ENCODE results near the gene RPS6KB2. TPM values are rescaled to one million over a fixed set of nuclear protein-coding genes. Genes with fewer than 3 reads are reported as not detected.
A peak's percentile ranks its signal among the peaks of the same experiment; 100 is the strongest.

RPS6KB2 gene
- total RNA-seq, 2 donors from 2014 or later, result 64.3 to 68.8 TPM

DNA sequence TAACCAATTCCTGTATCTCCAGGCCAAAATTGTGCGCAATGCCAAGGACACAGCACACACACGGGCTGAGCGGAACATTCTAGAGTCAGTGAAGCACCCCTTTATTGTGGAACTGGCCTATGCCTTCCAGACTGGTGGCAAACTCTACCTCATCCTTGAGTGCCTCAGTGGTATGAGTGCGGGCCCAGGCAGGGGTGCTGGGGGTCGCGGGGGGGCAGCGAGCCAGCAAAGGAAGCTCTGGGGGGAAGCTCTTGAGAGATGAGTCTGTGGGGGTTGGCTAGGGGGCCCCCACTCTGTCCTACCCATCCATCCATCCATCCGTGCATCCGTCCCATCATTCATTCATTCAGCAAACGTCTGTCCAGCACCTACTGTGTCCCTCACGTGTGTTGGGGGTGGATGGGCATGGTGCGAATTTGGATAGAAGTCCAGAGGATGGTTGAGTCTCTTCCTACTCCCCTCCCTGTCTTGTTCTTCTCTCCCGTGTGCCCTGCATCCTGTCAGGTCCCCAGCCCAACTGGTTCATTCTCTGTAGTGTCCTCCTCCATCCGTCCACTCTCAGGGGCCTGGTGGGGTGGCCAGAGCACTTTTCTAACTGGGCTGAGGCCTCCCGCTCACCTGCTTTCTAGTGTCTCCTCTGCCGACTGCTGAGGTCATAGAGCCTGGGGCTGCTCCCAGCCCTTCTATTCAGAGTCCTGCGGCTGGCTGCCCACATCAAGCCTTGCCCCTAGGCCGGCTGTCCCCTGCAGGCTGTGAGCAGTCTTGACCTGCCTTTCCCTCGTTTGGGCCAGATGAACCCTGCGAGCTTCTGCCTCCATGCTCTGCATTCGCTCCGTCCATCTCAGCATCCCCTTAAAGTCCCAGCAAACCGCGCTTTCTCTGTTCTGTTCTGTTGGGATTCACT is 3.3 kb downstream of the RPS6KB2 start:
- ATAC-seq, result no peak
- peaks cover 14 to 33% of the 10 kb centered on the region in 2 donors for H3K36me3 Mint-ChIP-seq

DNA sequence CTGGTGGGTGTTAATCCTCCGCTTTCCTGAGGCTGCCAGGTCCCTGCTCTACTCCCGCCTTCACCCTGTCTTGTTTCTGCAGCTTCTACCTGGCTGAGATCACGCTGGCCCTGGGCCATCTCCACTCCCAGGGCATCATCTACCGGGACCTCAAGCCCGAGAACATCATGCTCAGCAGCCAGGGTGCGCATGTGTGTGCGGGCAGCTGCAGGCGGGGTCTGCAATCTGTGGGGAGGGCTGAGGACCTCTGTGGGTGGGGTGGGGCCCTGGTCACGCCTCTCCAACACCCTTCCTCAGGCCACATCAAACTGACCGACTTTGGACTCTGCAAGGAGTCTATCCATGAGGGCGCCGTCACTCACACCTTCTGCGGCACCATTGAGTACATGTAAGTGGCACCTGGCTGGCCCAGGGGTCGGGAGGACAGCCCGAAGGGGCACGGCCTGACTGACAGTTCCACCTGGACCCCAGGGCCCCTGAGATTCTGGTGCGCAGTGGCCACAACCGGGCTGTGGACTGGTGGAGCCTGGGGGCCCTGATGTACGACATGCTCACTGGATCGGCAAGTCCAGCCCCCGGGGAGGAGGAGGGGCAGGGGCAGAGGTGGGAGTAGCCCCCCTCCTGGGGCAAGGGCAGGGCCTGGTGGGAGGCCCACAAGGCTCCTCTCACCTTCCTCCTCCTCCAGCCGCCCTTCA is 4.5 kb downstream of the RPS6KB2 start:
- ATAC-seq (no peak), DNase-seq (ENCODE audit: low spot score in 2 of 2) (no peak)
- Mint-ChIP-seq H3K36me3 (peaks cover 22 to 39% of the 10 kb centered on the region in 2 donors), H3K27ac (peak overlapping the region; percentile 7 to 90), H3K9me3 (no peaks in the 10 kb centered on the region)

More for the DNA sequence above, 3.3 kb downstream of the RPS6KB2 start:
- DNase-seq (ENCODE audit: low spot score in 2 of 2), result no peak
- Mint-ChIP-seq H3K27ac (peak overlapping the region; percentile 32 to 90), H3K9me3 (no peaks in the 10 kb centered on the region)

DNA sequence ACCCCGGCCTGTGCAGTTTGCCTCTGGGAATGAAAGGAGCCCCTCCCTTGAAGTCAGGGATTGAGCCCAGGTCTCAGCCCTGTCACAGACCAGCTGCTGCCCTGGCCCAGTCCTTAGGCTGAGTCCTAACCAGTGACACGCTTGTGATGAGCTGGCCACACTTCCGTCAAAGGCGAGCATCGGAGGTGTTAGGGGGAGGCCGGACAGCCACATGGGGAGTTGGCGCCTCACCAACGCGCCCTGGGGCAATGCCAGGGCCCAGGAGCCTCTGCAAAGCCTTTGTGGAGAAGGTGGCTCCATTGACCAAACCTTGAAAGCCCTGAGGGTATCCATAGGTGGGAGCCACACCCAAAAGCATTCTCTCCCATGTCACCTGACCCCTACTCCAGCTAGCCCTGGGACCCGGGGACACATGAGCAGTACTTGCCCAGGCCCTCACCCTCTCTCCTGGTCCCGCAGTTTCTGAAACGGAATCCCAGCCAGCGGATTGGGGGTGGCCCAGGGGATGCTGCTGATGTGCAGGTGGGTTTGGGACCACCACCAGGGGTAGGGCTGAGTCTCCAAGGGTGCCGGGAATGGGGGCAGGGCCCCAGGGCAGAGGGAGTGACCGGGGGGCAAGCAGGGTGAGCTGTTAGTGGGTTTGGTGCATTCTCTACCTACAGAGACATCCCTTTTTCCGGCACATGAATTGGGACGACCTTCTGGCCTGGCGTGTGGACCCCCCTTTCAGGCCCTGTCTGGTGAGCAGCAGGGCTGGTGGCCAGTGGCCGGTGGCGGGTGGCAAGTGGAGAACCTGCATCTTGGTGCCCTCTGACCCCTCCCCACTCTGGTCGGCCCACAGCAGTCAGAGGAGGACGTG is 5.5 kb downstream of the RPS6KB2 start:
- peaks cover 32 to 38% of the 10 kb centered on the region in 2 donors for H3K36me3 Mint-ChIP-seq
- peak overlapping the region; percentile 86 to 90 for H3K27ac Mint-ChIP-seq
- peak in 1 of 2 donors; percentile 17 for ATAC-seq
- no peak for DNase-seq (ENCODE audit: low spot score in 2 of 2)
- no peaks in the 10 kb centered on the region for H3K9me3 Mint-ChIP-seq

GRCh38 chr11:67434395-67434881 is 6.1 kb downstream of the RPS6KB2 start:
- ATAC-seq (peak in 1 of 2 donors; percentile 8), DNase-seq (ENCODE audit: low spot score in 2 of 2) (peak in 1 of 2 donors; percentile 17)
- peaks cover 39 to 43% of the 10 kb centered on the region in 2 donors for H3K36me3 Mint-ChIP-seq
- peak overlapping the region; percentile 86 to 90 for H3K27ac Mint-ChIP-seq
- H3K9me3 Mint-ChIP-seq, result no peaks in the 10 kb centered on the region

GRCh38 chr11:67435031-67435726 is 6.9 kb downstream of the RPS6KB2 start:
- H3K27ac Mint-ChIP-seq, result peak overlapping the region; percentile 84 to 90
- no peak for ATAC-seq
- peaks cover 46 to 50% of the 10 kb centered on the region in 2 donors for H3K36me3 Mint-ChIP-seq
- no peak for DNase-seq (ENCODE audit: low spot score in 2 of 2)
- H3K9me3 Mint-ChIP-seq, result no peaks in the 10 kb centered on the region

DNA sequence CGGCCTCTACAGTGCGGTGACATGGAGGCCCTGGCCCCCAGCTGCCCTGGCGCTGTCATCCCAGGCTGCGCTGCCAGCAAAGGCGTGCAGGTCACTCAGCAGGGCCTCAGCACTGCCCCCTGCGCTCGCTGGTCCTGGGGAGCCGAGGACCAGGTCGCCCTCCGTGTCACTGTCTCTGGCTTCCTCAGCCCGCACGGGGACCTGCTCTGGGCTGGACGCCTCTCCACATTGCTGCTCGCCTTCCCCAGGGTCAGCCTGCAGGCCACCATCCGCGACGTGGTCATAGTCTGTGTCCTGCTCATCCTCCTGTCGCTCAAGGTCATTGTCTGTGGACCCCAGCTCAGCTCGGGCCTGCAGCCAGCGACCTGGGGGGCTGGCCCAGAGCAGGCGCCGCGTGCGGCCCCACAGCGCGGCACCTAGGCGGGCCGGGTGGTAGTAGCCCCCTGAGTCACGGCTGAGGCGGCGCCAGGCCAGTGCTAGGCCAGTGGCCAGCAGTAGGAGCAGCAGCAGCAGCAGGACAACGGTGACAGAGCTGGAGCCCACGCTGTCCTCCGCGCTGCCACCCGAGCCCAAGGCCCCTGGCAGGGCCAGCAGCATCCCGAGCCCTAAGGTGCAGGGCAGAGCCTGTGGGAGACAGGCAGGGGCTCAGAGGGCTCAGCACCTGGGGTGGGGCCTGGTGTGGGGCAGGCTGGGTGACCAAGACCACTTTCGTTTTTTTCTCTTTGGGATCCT is 7.6 kb downstream of the RPS6KB2 start:
- H3K36me3 Mint-ChIP-seq, result peaks cover 47 to 51% of the 10 kb centered on the region in 2 donors
- no peaks in the 10 kb centered on the region for H3K9me3 Mint-ChIP-seq
- ATAC-seq (peak in 1 of 2 donors; percentile 8), DNase-seq (ENCODE audit: low spot score in 2 of 2) (peak in 1 of 2 donors; percentile 63)
- peak overlapping the region; percentile 89 to 90 for H3K27ac Mint-ChIP-seq

DNA sequence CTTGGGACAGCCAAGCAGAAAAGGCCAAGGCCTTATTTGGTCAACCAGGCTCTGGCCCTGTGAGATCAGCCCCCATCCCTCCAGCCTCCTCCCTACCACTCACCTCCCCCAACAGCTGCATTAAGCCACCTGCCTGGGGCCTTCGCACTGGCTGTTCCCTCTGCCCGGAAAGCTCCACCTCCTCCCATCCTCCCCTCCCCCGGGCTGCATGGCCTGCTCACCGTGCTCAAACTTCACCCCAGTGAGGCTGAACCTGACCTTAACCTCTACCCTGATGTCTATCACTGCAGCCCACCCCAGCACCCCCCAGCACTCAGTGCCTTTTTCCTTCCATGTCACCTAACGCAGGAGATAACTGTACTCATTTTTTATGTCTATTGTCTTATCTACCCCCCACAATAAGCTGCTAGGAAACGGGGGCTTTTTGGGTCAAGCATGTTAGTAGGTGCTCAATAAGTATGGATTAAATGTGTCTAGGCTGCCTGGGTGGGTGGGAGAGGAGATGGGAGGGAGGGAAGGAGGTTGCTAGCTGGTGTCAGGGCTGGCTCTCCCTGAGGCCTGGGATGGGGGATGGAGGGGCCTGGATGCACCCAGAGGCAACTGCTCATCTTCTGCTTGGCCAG is 8.3 kb downstream of the RPS6KB2 start:
- H3K36me3 Mint-ChIP-seq, result peaks cover 47 to 51% of the 10 kb centered on the region in 2 donors
- peak; percentile 75 to 76 for DNase-seq (ENCODE audit: low spot score in 2 of 2)
- peak overlapping the region; percentile 89 to 90 for H3K27ac Mint-ChIP-seq
- H3K9me3 Mint-ChIP-seq, result no peaks in the 10 kb centered on the region
- peak; percentile 43 to 49 for ATAC-seq

GRCh38 chr11:67437082-67437808 is 9.0 kb downstream of the RPS6KB2 start, which contains the start of gene PTPRCAP:
PTPRCAP (minus strand) TSS chr11:67437682; CDS start chr11:67437619, 63 bp downstream.
- peak; percentile 59 to 73 for DNase-seq (ENCODE audit: low spot score in 2 of 2)
- no peaks in the 10 kb centered on the region for H3K9me3 Mint-ChIP-seq
- H3K27ac Mint-ChIP-seq, result peak within 1 kb of the TSS; percentile 90 to 96
- peak; percentile 19 to 22 for ATAC-seq
- peaks cover 45 to 47% of the 10 kb centered on the region in 2 donors for H3K36me3 Mint-ChIP-seq

DNA sequence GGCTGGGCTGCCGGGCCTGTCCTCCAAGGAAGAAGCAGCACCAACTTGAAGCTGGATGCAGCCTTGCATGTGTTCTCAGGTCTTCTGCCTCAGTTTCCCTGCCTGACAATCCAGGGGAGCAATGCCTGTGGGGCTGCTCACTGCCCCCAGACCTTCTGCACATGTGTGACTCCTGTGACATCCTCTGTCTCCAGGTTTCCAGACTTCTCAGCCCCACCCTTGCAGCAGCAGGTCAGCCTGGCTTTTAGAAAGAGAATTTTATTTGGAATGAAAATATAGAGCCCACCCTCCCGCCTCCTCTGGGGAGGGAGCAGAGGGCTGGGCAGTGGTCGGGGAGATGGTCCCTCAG is 9.5 kb downstream of the RPS6KB2 start:
- Mint-ChIP-seq H3K36me3 (peaks cover 44 to 47% of the 10 kb centered on the region in 2 donors), H3K9me3 (no peaks in the 10 kb centered on the region), H3K27ac (peak overlapping the region; percentile 90 to 96)
- no peak for ATAC-seq
- DNase-seq (ENCODE audit: low spot score in 2 of 2), result no peak

- H3K9me3 Mint-ChIP-seq, result no peaks in the 10 kb centered on the region
Observed at GRCh38 chr11:67438158-67438902, 10.0 kb downstream of the RPS6KB2 start.

DNA sequence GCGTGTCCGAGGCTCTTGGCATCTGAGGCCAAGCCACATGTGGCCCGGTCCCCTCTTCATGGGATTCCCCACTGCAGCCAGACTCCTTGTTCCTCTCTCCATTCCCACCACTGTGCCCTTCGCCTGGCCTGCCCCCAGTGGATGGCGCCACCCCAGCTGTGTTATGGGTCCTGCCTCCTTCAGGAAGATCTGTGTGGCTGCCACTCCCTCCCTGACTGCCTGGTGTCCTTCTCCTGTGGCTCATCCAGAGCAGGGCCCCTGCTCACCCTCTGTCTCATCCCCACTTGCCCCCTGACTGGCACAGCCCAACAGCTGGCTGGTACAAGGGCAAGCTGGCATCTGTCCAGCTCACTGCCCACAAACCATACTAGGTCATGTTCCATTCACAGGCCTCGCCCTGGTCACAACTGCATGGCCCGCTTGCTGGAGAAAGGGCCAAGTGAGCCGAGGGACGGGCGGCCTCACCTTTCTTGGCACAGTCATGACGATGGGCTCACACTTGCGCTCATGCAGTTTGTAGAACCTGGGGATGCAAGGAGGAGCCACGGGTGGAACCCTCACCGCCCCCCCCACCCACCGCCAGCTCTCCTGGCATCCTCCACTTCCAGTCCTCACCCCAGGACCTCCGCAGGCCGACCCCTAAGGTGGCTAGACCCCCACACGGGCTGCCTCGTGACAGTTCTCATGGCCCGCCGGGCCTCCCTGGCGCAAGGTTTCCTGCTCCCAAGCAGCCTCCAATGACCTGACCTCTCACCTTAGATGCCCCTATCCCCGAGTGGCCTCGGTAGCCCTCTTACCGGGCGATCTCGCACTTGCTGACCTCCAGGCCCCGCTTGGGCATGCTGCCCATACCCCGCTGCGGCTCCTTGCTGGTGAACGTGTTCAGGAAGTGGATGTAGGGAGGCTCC is 11.3 kb downstream of the RPS6KB2 start:
- peak; percentile 15 to 30 for ATAC-seq

More at GRCh38 chr11:67438158-67438902, 10.0 kb downstream of the RPS6KB2 start:
- peak; percentile 40 to 74 for ATAC-seq
- peak; percentile 61 to 86 for DNase-seq (ENCODE audit: low spot score in 2 of 2)
- H3K36me3 Mint-ChIP-seq, result peaks cover 44 to 47% of the 10 kb centered on the region in 2 donors
- peak overlapping the region; percentile 90 to 96 for H3K27ac Mint-ChIP-seq

GRCh38 chr11:67440229-67441097 is 12.2 kb downstream of the RPS6KB2 start:
- DNase-seq (ENCODE audit: low spot score in 2 of 2) (no peak), ATAC-seq (peak in 1 of 2 donors; percentile 10)
- Mint-ChIP-seq H3K36me3 (peaks cover 40 to 43% of the 10 kb centered on the region in 2 donors), H3K9me3 (no peaks in the 10 kb centered on the region), H3K27ac (peak overlapping the region; percentile 90 to 98)

More for the DNA sequence above, 11.3 kb downstream of the RPS6KB2 start:
- DNase-seq (ENCODE audit: low spot score in 2 of 2), result peak in 1 of 2 donors; percentile 54
- peak overlapping the region; percentile 90 to 98 for H3K27ac Mint-ChIP-seq
- no peaks in the 10 kb centered on the region for H3K9me3 Mint-ChIP-seq
- peaks cover 44 to 47% of the 10 kb centered on the region in 2 donors for H3K36me3 Mint-ChIP-seq

Measured in activated naive CD4-positive, alpha-beta T cell treated with anti-CD3 and anti-CD28 coated beads, Interleukin-2, amount 50 U/mL, for 72 hours (primary cell).